PC-9 (cell line): ENCODE measurements around the gene TRMT2A.

Experiments
- CTCF ChIP-seq: fragments of 200-600 bp; sonication (generic); conservative IDR thresholded peaks from 2 replicates; pipeline ENCODE4 v1.6.1; 2017; ENCODE audit warnings: mixed run types, antibody characterized with exemption, mild to moderate bottlenecking, moderate library complexity
- EZH2 ChIP-seq: fragments of 200-600 bp; sonication (generic); IDR thresholded peaks from 2 replicates; pipeline ENCODE4 v1.8.0; 2017; ENCODE audit warnings: antibody characterized with exemption, low read depth

- TF ChIP-seq CTCF (no peak), EZH2 (no peak)
Measured at GRCh38 chr22:20065896-20066616, 51.0 kb downstream of the TRMT2A start.
